H9 (cell line): ENCODE data around the gene NTN3. TPM values are rescaled to one million over a fixed set of nuclear protein-coding genes. Genes with fewer than 3 reads are reported as not detected.

ENCODE experiments used
- DNase-seq: peaks from one replicate; pipeline ENCODE4 v3.0.0-alpha.2; 2017
- H2AFZ ChIP-seq: one replicate; pipeline ENCODE4 v1.6.1; 2013; ENCODE audit warnings: mild to moderate bottlenecking, low read length, control low read depth, moderate library complexity
- H2AK5ac ChIP-seq: 2 replicates; pipeline ENCODE4 v1.6.1; 2013; ENCODE audit warnings: low read length, control low read depth, mixed read lengths; ENCODE audit not compliant: insufficient read length
- H2BK120ac ChIP-seq: one replicate; pipeline ENCODE4 v1.6.1; 2013; ENCODE audit warnings: low read depth, mild to moderate bottlenecking, low read length, control low read depth, inconsistent platforms; ENCODE audit not compliant: poor library complexity, severe bottlenecking
- H2BK12ac ChIP-seq: 2 replicates; pipeline ENCODE4 v1.6.1; 2013; ENCODE audit warnings: low read length, control low read depth, mixed read lengths, low read depth; ENCODE audit not compliant: insufficient read length
- H2BK15ac ChIP-seq: 2 replicates; pipeline ENCODE4 v1.6.1; 2013; ENCODE audit warnings: low read depth, low read length, control low read depth
- H2BK20ac ChIP-seq: one replicate; pipeline ENCODE4 v1.6.1; 2013; ENCODE audit warnings: low read depth, mild to moderate bottlenecking, low read length, control low read depth, inconsistent platforms; ENCODE audit not compliant: poor library complexity, severe bottlenecking
- H2BK5ac ChIP-seq: 2 replicates; pipeline ENCODE4 v1.6.1; 2013; ENCODE audit warnings: low read length, control low read depth, mixed read lengths; ENCODE audit not compliant: insufficient read length
- H3K14ac ChIP-seq: 2 replicates; pipeline ENCODE4 v1.6.1; 2013; ENCODE audit warnings: low read length, control low read depth; ENCODE audit not compliant: insufficient read depth
- H3K18ac ChIP-seq: 2 replicates; pipeline ENCODE4 v1.6.1; 2013; ENCODE audit warnings: low read depth, mild to moderate bottlenecking, mixed read lengths, low read length, control low read depth; ENCODE audit not compliant: insufficient read length
- H3K23ac ChIP-seq: 2 replicates; pipeline ENCODE4 v1.6.1; 2013; ENCODE audit warnings: low read length, control low read depth, mixed read lengths, low read depth; ENCODE audit not compliant: insufficient read length
- H3K23me2 ChIP-seq: 2 replicates; pipeline ENCODE4 v1.6.1; 2013; ENCODE audit warnings: low read depth, mild to moderate bottlenecking, mixed read lengths, low read length, control low read depth; ENCODE audit not compliant: insufficient read length, poor library complexity, severe bottlenecking
- H3K27ac ChIP-seq: 2 replicates; pipeline ENCODE4 v1.5.1; 2013; ENCODE audit warnings: low read length, control low read depth, mixed read lengths, low read depth; ENCODE audit not compliant: insufficient read length
- H3K27me3 ChIP-seq: 2 replicates; pipeline ENCODE4 v1.6.1; 2013; ENCODE audit warnings: low read length, control low read depth, inconsistent platforms; ENCODE audit not compliant: insufficient read depth
- H3K4ac ChIP-seq: 2 replicates; pipeline ENCODE4 v1.6.1; 2013; ENCODE audit warnings: low read depth, mild to moderate bottlenecking, control low read depth, inconsistent platforms, low read length, moderate library complexity
- H3K4me1 ChIP-seq: 2 replicates; pipeline ENCODE4 v1.6.1; 2013; ENCODE audit warnings: low read length, control low read depth, inconsistent platforms; ENCODE audit not compliant: insufficient read depth
- H3K4me2 ChIP-seq: 2 replicates; pipeline ENCODE4 v1.6.1; 2013; ENCODE audit warnings: low read length, control low read depth, mixed read lengths; ENCODE audit not compliant: insufficient read length, insufficient read depth
- H3K56ac ChIP-seq: 2 replicates; pipeline ENCODE4 v1.6.1; 2013; ENCODE audit warnings: low read depth, mild to moderate bottlenecking, mixed read lengths, low read length, control low read depth; ENCODE audit not compliant: insufficient read length
- H3K79me1 ChIP-seq: 2 replicates; pipeline ENCODE4 v1.6.1; 2013; ENCODE audit warnings: low read depth, mild to moderate bottlenecking, moderate library complexity, low read length, control low read depth, inconsistent platforms; ENCODE audit not compliant: insufficient read depth, poor library complexity, severe bottlenecking
- H3K79me2 ChIP-seq: 2 replicates; pipeline ENCODE4 v1.6.1; 2013; ENCODE audit warnings: low read length, control low read depth, inconsistent platforms; ENCODE audit not compliant: insufficient read depth
- H3K9ac ChIP-seq: 2 replicates; pipeline ENCODE4 v1.6.1; 2013; ENCODE audit warnings: low read length, control low read depth, mixed read lengths; ENCODE audit not compliant: insufficient read length; ENCODE audit errors: extremely low read depth
- H3K9me3 ChIP-seq: one replicate; pipeline ENCODE4 v1.6.1; 2013; ENCODE audit warnings: low read depth, low read length, inconsistent platforms; ENCODE audit not compliant: control insufficient read depth
- H3T11ph ChIP-seq: one replicate; pipeline ENCODE4 v1.6.1; 2013; ENCODE audit warnings: mild to moderate bottlenecking, low read length, control low read depth, inconsistent platforms
- H4K20me1 ChIP-seq: one replicate; pipeline ENCODE4 v1.6.1; 2013; ENCODE audit not compliant: control insufficient read depth, insufficient read length, insufficient read depth
- H4K5ac ChIP-seq: 2 replicates; pipeline ENCODE4 v1.6.1; 2013; ENCODE audit warnings: low read depth, mild to moderate bottlenecking, mixed read lengths, low read length, control low read depth; ENCODE audit not compliant: insufficient read length
- H4K8ac ChIP-seq: replicated peaks from 2 replicates; pipeline ENCODE4 v1.6.1; 2013; ENCODE audit warnings: low read length, control low read depth, mixed read lengths, low read depth; ENCODE audit not compliant: insufficient read length
- H4K91ac ChIP-seq: 2 replicates; pipeline ENCODE4 v1.6.1; 2013; ENCODE audit warnings: low read depth, mild to moderate bottlenecking, moderate library complexity, mixed read lengths, low read length, control low read depth; ENCODE audit not compliant: insufficient read length
- H3K27ac Mint-ChIP-seq, 3 experiments: 2 replicates in 2 of 3; 3 replicates in 1 of 3; pipeline ENCODE4 v1.8.0; 2020 to 2021; ENCODE audit warnings: mixed read lengths in 3 of 3, mild to moderate bottlenecking in 1 of 3, moderate library complexity in 1 of 3
- H3K27me3 Mint-ChIP-seq: 2 replicates; pipeline ENCODE4 v1.8.0; 2021; ENCODE audit warnings: low read depth, mild to moderate bottlenecking, moderate library complexity, mixed read lengths
- H3K36me3 Mint-ChIP-seq, 3 experiments: 2 replicates in 2 of 3; 3 replicates in 1 of 3; pipeline ENCODE4 v1.8.0; 2020 to 2021; ENCODE audit warnings: low read depth in 3 of 3, mixed read lengths in 3 of 3; ENCODE audit not compliant: insufficient read depth in 1 of 3
- H3K4me1 Mint-ChIP-seq, 2 experiments: 2 replicates each; pipeline ENCODE4 v1.8.0; 2020; ENCODE audit warnings: mixed read lengths in 2 of 2
- H3K4me3 Mint-ChIP-seq, 2 experiments: 2 replicates in 1 of 2; 3 replicates in 1 of 2; pipeline ENCODE4 v1.8.0; 2020 to 2021; ENCODE audit warnings: mild to moderate bottlenecking in 2 of 2, mixed read lengths in 2 of 2, moderate library complexity in 1 of 2
- H3K9me3 Mint-ChIP-seq, 2 experiments: 2 replicates in 1 of 2; 3 replicates in 1 of 2; pipeline ENCODE4 v1.8.0; 2020; ENCODE audit warnings: mild to moderate bottlenecking in 2 of 2, mixed read lengths in 2 of 2, moderate library complexity in 1 of 2
- CTCF ChIP-seq: fragments of 200-600 bp; sonication (generic); conservative IDR thresholded peaks from 3 replicates; pipeline ENCODE4 v1.8.0; 2021; ENCODE audit warnings: antibody characterized with exemption, mild to moderate bottlenecking
- WGBS: extraction: QIAGEN DNeasy Blood & Tissue Kit; methylation state at CpG from one replicate; pipeline ENCODE4 v1.1.7; 2013; ENCODE audit warnings: missing lambda C conversion rate, low lambda C conversion rate, mixed read lengths; ENCODE audit not compliant: insufficient read length; ENCODE audit errors: extremely low coverage; 5-methylcytosine and 5-hydroxymethylcytosine counted together
- total RNA-seq: library from RNA; stranded (reverse); gene quantifications from 2 replicates; pipeline ENCODE4 v1.2.1, GENCODE V29; 2021

Gene NTN3
- total RNA-seq, 1 experiment from 2014 or later = 1.3 TPM

DNA sequence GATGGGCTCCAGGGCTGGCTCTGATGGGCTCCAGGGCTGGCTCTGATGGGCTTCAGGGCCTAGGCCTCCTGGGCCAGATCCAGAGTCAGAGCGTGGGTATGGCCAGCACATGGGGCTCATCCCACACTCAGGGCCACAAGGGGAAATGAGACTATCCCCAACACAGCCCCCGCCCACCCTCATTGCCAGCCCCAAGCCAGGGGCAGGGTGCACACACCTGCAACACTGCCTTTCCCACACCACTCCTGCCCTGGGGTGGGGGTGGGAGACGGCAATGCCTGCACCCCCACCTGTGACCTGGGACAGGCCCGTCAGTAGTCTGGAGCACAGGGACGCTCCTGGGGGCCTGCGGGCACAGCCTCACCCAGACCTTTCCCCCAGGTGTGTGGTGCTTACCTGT lies 28.4 kb downstream of the NTN3 start:
- H3K14ac ChIP-seq = no peak overlapping the region
- no peak overlapping the region for H4K8ac ChIP-seq
- no peak overlapping the region for H2BK20ac ChIP-seq
- no peak overlapping the region for H2AK5ac ChIP-seq
- DNase-seq = no peak
- Mint-ChIP-seq H3K9me3 (no peaks in the 10 kb centered on the region), H3K4me3 (no peak overlapping the region), H3K4me1 (peaks cover 3 to 5% of the 10 kb centered on the region in 2 experiments), H3K27me3 (no peaks in the 10 kb centered on the region), H3K27ac (no peak overlapping the region), H3K36me3 (peaks cover 0 to 18% (median 4%) of the 10 kb centered on the region in 3 experiments; a peak in 4 of 7 replicates)
- no peaks in the 10 kb centered on the region for H3K79me1 ChIP-seq
- no peak overlapping the region for H3T11ph ChIP-seq
- no peak overlapping the region for H3K23ac ChIP-seq
- H3K9me3 ChIP-seq = no peaks in the 10 kb centered on the region
- no peaks in the 10 kb centered on the region for H3K79me2 ChIP-seq
- H4K5ac ChIP-seq = no peak overlapping the region
- WGBS = no CpG with 5 or more reads among the region's 6 CpGs
- H3K18ac ChIP-seq = no peak overlapping the region
- H3K23me2 ChIP-seq = peaks cover 3% of the 10 kb centered on the region
- no peak overlapping the region for H4K91ac ChIP-seq
- no peak overlapping the region for H3K9ac ChIP-seq
- H3K27me3 ChIP-seq = no peaks in the 10 kb centered on the region
- H2BK12ac ChIP-seq = no peak overlapping the region
- H2AFZ ChIP-seq = no peak overlapping the region
- no peak overlapping the region for H2BK120ac ChIP-seq
- H2BK5ac ChIP-seq = no peak overlapping the region
- no peaks in the 10 kb centered on the region for H4K20me1 ChIP-seq
- no peak overlapping the region for H3K4me2 ChIP-seq
- H3K27ac ChIP-seq = no peak overlapping the region
- no peak for TF ChIP-seq CTCF
- H3K4ac ChIP-seq = no peak overlapping the region
- no peak overlapping the region for H3K56ac ChIP-seq
- H2BK15ac ChIP-seq = no peak overlapping the region
- no peaks in the 10 kb centered on the region for H3K4me1 ChIP-seq
